Gastrocnemius medialis (tissue), 4 donors: ENCODE results near the gene SLC12A7.

Experiments
- POLR2A ChIP-seq, 2 donors: fragments of 450-650 bp; IDR thresholded peaks; one replicate each; pipeline ENCODE4 v1.6.1; 2017; ENCODE audit warnings: antibody characterized with exemption in 2 of 2, mild to moderate bottlenecking in 2 of 2, moderate library complexity in 2 of 2
- TF ChIP-seq, protein P1 (sequence below), 5 experiments: fragments of 450-650 bp in 3 of 5; fragments of 200-600 bp in 2 of 5; sonication (generic) in 2 of 5; IDR thresholded peaks in 4 of 5; conservative IDR thresholded peaks in 1 of 5; 1 replicate in 4 of 5; 2 replicates in 1 of 5; pipeline ENCODE4 v1.5.1; 2016 to 2019; ENCODE audit warnings: antibody characterized with exemption in 5 of 5, mild to moderate bottlenecking in 3 of 5, moderate library complexity in 3 of 5

DNA sequence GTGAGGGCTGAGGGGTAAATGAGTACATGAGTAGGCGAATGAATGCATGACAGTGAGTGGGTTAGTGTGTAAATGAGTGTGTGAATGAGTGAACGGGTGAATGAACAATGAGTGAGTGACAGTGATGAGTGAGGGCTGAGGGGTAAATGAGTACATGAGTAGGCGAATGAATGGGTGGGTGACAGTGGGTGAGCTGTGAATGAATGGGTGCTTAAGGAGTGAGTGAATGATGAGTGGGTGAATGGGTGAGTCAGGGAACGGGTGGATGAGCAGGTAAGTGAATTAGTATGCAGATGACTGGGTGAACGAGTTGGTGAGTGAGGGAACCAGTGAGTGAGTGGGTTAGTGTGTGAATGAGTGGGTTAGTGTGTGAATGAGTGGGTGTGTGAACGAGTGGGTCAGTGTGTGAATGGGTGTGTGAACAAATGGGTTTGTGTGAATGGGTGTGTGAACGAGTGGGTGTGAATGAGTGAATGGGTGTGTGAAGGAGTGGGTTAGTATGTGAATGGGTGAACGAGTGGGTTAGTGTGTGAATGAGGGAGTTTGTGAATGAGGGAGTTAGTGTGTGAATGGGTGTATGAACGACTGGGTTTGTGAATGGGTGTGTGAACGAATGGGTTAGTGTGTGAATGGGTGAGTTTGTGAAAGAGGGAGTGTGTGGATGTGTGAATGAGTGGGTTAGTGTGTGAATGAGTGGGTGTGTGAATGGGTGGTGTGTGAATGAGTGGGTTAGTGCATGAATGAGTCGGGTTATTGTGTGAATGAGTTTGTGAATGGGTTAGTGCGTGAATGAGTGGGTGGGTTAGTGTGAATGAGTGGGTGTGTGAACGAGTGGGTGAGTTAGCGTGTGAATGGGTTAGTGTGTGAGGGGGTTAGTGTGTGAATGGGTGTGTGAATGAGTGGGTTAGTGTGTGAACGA is 70.4 kb downstream of the SLC12A7 start:
- TF ChIP-seq, protein P1, sequence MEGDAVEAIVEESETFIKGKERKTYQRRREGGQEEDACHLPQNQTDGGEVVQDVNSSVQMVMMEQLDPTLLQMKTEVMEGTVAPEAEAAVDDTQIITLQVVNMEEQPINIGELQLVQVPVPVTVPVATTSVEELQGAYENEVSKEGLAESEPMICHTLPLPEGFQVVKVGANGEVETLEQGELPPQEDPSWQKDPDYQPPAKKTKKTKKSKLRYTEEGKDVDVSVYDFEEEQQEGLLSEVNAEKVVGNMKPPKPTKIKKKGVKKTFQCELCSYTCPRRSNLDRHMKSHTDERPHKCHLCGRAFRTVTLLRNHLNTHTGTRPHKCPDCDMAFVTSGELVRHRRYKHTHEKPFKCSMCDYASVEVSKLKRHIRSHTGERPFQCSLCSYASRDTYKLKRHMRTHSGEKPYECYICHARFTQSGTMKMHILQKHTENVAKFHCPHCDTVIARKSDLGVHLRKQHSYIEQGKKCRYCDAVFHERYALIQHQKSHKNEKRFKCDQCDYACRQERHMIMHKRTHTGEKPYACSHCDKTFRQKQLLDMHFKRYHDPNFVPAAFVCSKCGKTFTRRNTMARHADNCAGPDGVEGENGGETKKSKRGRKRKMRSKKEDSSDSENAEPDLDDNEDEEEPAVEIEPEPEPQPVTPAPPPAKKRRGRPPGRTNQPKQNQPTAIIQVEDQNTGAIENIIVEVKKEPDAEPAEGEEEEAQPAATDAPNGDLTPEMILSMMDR (IDR thresholded peaks at IDR 0.05 in 4 of 5, conservative IDR thresholded peaks at IDR 0.05 in 1 of 5) = no peak
- TF ChIP-seq POLR2A (IDR thresholded peaks at IDR 0.05) = no peak
